Measurements from ENCODE around the gene TANGO6. TPM values are rescaled to one million over a fixed set of nuclear protein-coding genes. Genes with fewer than 3 reads are reported as not detected.

Gene TANGO6
- total and polyA plus RNA-seq, 2 of the 8 experiments (the other 6 are each of a cell fraction or from before 2014, with no cell fraction given) = 5.0 to 19.5 TPM

DNA sequence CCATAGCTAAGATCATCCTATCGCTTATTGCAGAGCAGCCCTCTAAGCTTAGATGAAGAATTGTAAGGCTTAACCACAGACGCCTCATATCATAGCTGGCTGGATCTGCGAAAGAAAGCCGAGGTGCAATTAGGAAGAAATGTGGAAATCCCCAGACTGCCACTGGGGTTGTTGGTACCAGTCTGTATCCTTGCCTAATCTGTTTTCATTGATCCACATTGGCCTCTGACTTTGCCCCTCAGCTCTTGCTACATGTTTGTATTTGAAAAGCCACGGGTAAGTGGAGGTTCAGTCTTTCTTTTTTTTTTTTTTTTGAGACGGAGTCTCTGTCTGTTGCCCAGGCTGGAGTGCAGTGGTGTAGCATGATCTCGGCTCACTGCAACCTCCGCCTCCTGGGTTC, 48.9 kb downstream of the TANGO6 start:
- no peak overlapping the region for H3K4ac ChIP-seq (replicated peaks; ENCODE audit: insufficient read length, low read depth, low read length)
- POLR2A ChIA-PET (ENCODE audit: partially characterized antibody) = interaction anchor here (0.5 to 1.6 kb wide), 3 partner anchors 9 to 1406 kb away, joined by 3 read pairs; no protein-coding TSS in a partner anchor
- no peak overlapping the region for H2AFZ ChIP-seq (ENCODE audit: low read length)
- no peak overlapping the region for H3K27ac ChIP-seq (ENCODE audit: low read depth, low read length)
- no peaks in the 10 kb centered on the region for H4K20me1 ChIP-seq (replicated peaks in 1 of 2; ENCODE audit: control insufficient read depth in 1 of 2, insufficient read depth in 2 of 2, low read length in 2 of 2)
- no peaks in the 10 kb centered on the region for H3K27me3 ChIP-seq (replicated peaks in 1 of 4; ENCODE audit: control insufficient read depth in 3 of 4, extremely low read depth in 1 of 4, insufficient read depth in 3 of 4, low read length in 3 of 4)
- no peaks in the 10 kb centered on the region for H3K79me2 ChIP-seq (ENCODE audit: control insufficient read depth in 1 of 2, insufficient read depth in 2 of 2, low read length in 2 of 2)
- no peak overlapping the region for H3K56ac ChIP-seq (replicated peaks; ENCODE audit: insufficient read length, low read depth, low read length)
- no peak overlapping the region for H3K4me3 ChIP-seq (ENCODE audit: extremely low read depth in 1 of 4, insufficient read depth in 2 of 4, low read depth in 3 of 4, low read length in 4 of 4)
- no peak overlapping the region for H3K9ac ChIP-seq (replicated peaks in 1 of 4; ENCODE audit: extremely low read depth in 1 of 4, low read depth in 3 of 4, low read length in 3 of 4)
- no peaks in the 10 kb centered on the region for H3K36me3 ChIP-seq (ENCODE audit: control insufficient read depth in 2 of 4, insufficient read depth in 4 of 4, low read length in 3 of 4)
- no peak for DNase-seq (ENCODE audit: low read depth in 1 of 2, low spot score in 2 of 2)
- H2BK15ac ChIP-seq (ENCODE audit: low read length) = no peak overlapping the region
- H4K91ac ChIP-seq (replicated peaks; ENCODE audit: insufficient read length, low read length) = no peak overlapping the region
- no peak overlapping the region for H3K23ac ChIP-seq (ENCODE audit: insufficient read length)
- H3K18ac ChIP-seq (ENCODE audit: extremely low read depth, low read length) = no peak overlapping the region
- H3K79me1 ChIP-seq (ENCODE audit: low read depth, low read length) = no peaks in the 10 kb centered on the region
- no peak overlapping the region for H2BK12ac ChIP-seq (ENCODE audit: low read depth, low read length)
- no peak for FAIRE-seq
- H3K4me2 ChIP-seq (ENCODE audit: insufficient read depth in 1 of 2, low read depth in 2 of 2, low read length in 2 of 2) = no peak overlapping the region
- no peak overlapping the region for H2BK120ac ChIP-seq (replicated peaks; ENCODE audit: low read depth, low read length)
- H3K23me2 ChIP-seq (ENCODE audit: low read depth, low read length) = no peaks in the 10 kb centered on the region
- no peaks in the 10 kb centered on the region for H3K4me1 ChIP-seq (replicated peaks in 1 of 4; ENCODE audit: control insufficient read depth in 3 of 4, insufficient read depth in 4 of 4, low read length in 3 of 4)
- H2AK5ac ChIP-seq (ENCODE audit: low read depth, low read length) = no peak overlapping the region
- CTCF ChIA-PET (ENCODE audit: partially characterized antibody) = interaction anchor here (0.9 to 1.2 kb wide), 5 partner anchors 10 to 232 kb away, joined by 3 to 6 read pairs (median 4); no protein-coding TSS in a partner anchor
- no peak overlapping the region for H4K5ac ChIP-seq (ENCODE audit: insufficient read length, low read depth, low read length)
- WGBS, 2 experiments (ENCODE audit: extremely low coverage in 1 of 2, insufficient coverage in 1 of 2, insufficient read length in 1 of 2, insufficient replicate concordance in 2 of 2, low coverage in 1 of 2, low lambda C conversion rate in 2 of 2, missing lambda C conversion rate in 1 of 2) = 93% methylated on average over 6 of the region's 8 CpGs; no CpG with 5 or more reads in 1 of the 2 experiments
- no peak overlapping the region for H2BK5ac ChIP-seq (ENCODE audit: low read depth, low read length)
- H2BK20ac ChIP-seq (ENCODE audit: low read length) = no peak overlapping the region
- H3K9me3 ChIP-seq (ENCODE audit: insufficient read depth in 2 of 2, low read depth in 1 of 2, low read length in 1 of 2) = no peaks in the 10 kb centered on the region
- H4K8ac ChIP-seq (ENCODE audit: extremely low read depth, insufficient read depth, low read length) = no peak overlapping the region
- no peak overlapping the region for H3K14ac ChIP-seq (ENCODE audit: insufficient read length)
- TF ChIP-seq BRCA1 (IDR thresholded peaks at IDR 0.05; ENCODE audit: low read depth, low read length) (no peak), TEAD4 (IDR thresholded peaks at IDR 0.05; ENCODE audit: low read depth, low read length) (no peak), GABPA (IDR thresholded peaks at IDR 0.05; ENCODE audit: borderline replicate concordance, insufficient read depth, low read length) (no peak), KDM5A (IDR thresholded peaks at IDR 0.05; ENCODE audit: low read length) (no peak), NANOG (IDR thresholded peaks at IDR 0.05; ENCODE audit: insufficient read depth, low read depth, low read length, poor library complexity, severe bottlenecking) (no peak), NRF1 (IDR thresholded peaks at IDR 0.05; ENCODE audit: low read depth, low read length) (no peak), CREB1 (IDR thresholded peaks at IDR 0.05) (no peak), BCL11A (IDR thresholded peaks at IDR 0.05; ENCODE audit: low read depth in 2 of 2, low read length in 2 of 2) (no peak), RAD21 (IDR thresholded peaks at IDR 0.05 in 1 of 2, conservative IDR thresholded peaks at IDR 0.05 in 1 of 2; ENCODE audit: low read depth in 2 of 2, low read length in 2 of 2) (no peak), CBX5 (IDR thresholded peaks at IDR 0.05; ENCODE audit: low read depth, low read length) (no peak), HDAC2 (IDR thresholded peaks at IDR 0.05; ENCODE audit: borderline replicate concordance in 1 of 2, low read depth in 2 of 2, low read length in 2 of 2) (no peak), SP1 (IDR thresholded peaks at IDR 0.05; ENCODE audit: low read depth, low read length) (no peak)
